ENCODE measurements around the gene LRP1-AS.
A peak's percentile ranks its signal among the peaks of the same experiment; 100 is the strongest.

LRP1-AS gene

GRCh38 chr12:57180321-57180989, 33.0 kb upstream of the LRP1-AS start:
- DNase-seq (ENCODE audit: low spot score) = no peak

GRCh38 chr12:57179331-57180086, 32.1 kb upstream of the LRP1-AS start:
- no peak for DNase-seq (ENCODE audit: low spot score)

- no peak for DNase-seq (ENCODE audit: low spot score)
These were observed 30.8 kb upstream of the LRP1-AS start for GRCh38 chr12:57178213-57178612.

GRCh38 chr12:57177354-57177753, 29.9 kb upstream of the LRP1-AS start:
- DNase-seq (ENCODE audit: low spot score) = no peak

GRCh38 chr12:57176846-57177245, 29.4 kb upstream of the LRP1-AS start:
- no peak for DNase-seq (ENCODE audit: low spot score)

- no peak for DNase-seq (ENCODE audit: low spot score)
These were observed 28.7 kb upstream of the LRP1-AS start for GRCh38 chr12:57176139-57176477.

- peak; percentile 65 for DNase-seq (ENCODE audit: low spot score)
These were observed 28.2 kb upstream of the LRP1-AS start for GRCh38 chr12:57175428-57176138.

- DNase-seq (ENCODE audit: low spot score) = no peak
These were observed 26.3 kb upstream of the LRP1-AS start for GRCh38 chr12:57173683-57174082.

GRCh38 chr12:57173089-57173488, 25.7 kb upstream of the LRP1-AS start:
- no peak for DNase-seq (ENCODE audit: low spot score)

- DNase-seq (ENCODE audit: low spot score) = no peak
These were observed 24.2 kb upstream of the LRP1-AS start for GRCh38 chr12:57171668-57172067.

GRCh38 chr12:57170927-57171326, 23.5 kb upstream of the LRP1-AS start:
- DNase-seq (ENCODE audit: low spot score) = no peak

- no peak for DNase-seq (ENCODE audit: low spot score)
These were observed 23.0 kb upstream of the LRP1-AS start for GRCh38 chr12:57170408-57170807.

- no peak for DNase-seq (ENCODE audit: low spot score)
These were observed 22.6 kb upstream of the LRP1-AS start for GRCh38 chr12:57169969-57170368.

- no peak for DNase-seq (ENCODE audit: low spot score)
These were observed 21.8 kb upstream of the LRP1-AS start for GRCh38 chr12:57169046-57169795.

- no peak for DNase-seq (ENCODE audit: low spot score)
These were observed 20.6 kb upstream of the LRP1-AS start for GRCh38 chr12:57168058-57168457.

- DNase-seq (ENCODE audit: low spot score) = no peak
These were observed 19.6 kb upstream of the LRP1-AS start for GRCh38 chr12:57166971-57167371.

- no peak for DNase-seq (ENCODE audit: low spot score)
These were observed 18.3 kb upstream of the LRP1-AS start for GRCh38 chr12:57165741-57166140.

GRCh38 chr12:57164966-57165625, 17.7 kb upstream of the LRP1-AS start:
- no peak for DNase-seq (ENCODE audit: low spot score)

GRCh38 chr12:57164454-57164853, 17.0 kb upstream of the LRP1-AS start:
- no peak for DNase-seq (ENCODE audit: low spot score)

GRCh38 chr12:57162553-57163125, 15.2 kb upstream of the LRP1-AS start:
- no peak for DNase-seq (ENCODE audit: low spot score)

- DNase-seq (ENCODE audit: low spot score) = no peak
These were observed 14.1 kb upstream of the LRP1-AS start for GRCh38 chr12:57161491-57161890.

GRCh38 chr12:57160741-57161140, 13.3 kb upstream of the LRP1-AS start:
- DNase-seq (ENCODE audit: low spot score) = no peak

All from COLO829 (cell line).